ENCODE data around the gene NTSR2. TPM values are rescaled to one million over a fixed set of nuclear protein-coding genes. Genes with fewer than 3 reads are reported as not detected.
"Not testable (repeated sequence)": the region's sequence is repeated elsewhere in the genome, so short reads cannot be mapped to it uniquely, and the experiment has no call there.

NTSR2 gene
- total RNA-seq, 1 donor from 2014 or later, result not detected

GRCh38 chr2:11665028-11665427 is 5.0 kb downstream of the NTSR2 start:
- Histone ChIP-seq H3K27me3 (peaks cover 10% of the 10 kb centered on the region), H3K27ac (no peak overlapping the region), H3K4me1 (peaks cover 4% of the 10 kb centered on the region), H3K36me3 (no peaks in the 10 kb centered on the region), H3K4me3 (no peak overlapping the region), H3K9me3 (no peaks in the 10 kb centered on the region)
- no peak for TF ChIP-seq CTCF (IDR thresholded peaks at IDR 0.05)
- ATAC-seq, result no peak
- no peak for DNase-seq
- intact Hi-C loops (cut with DNase I), result no loop called here

GRCh38 chr2:11663427-11663826 is 6.6 kb downstream of the NTSR2 start:
- DNase-seq, result no peak
- no peak for ATAC-seq

GRCh38 chr2:11662882-11663281 is 7.1 kb downstream of the NTSR2 start:
- Histone ChIP-seq H3K4me1 (no peaks in the 10 kb centered on the region), H3K27me3 (peaks cover 10% of the 10 kb centered on the region), H3K36me3 (no peaks in the 10 kb centered on the region), H3K4me3 (no peak overlapping the region), H3K27ac (no peak overlapping the region), H3K9me3 (no peaks in the 10 kb centered on the region)
- intact Hi-C loops (cut with DNase I), result no loop called here
- ATAC-seq (no peak), DNase-seq (no peak)
- no peak for TF ChIP-seq CTCF (IDR thresholded peaks at IDR 0.05)

More at GRCh38 chr2:11663427-11663826, 6.6 kb downstream of the NTSR2 start:
- H3K4me1 ChIP-seq, result no peaks in the 10 kb centered on the region
- H3K27me3 ChIP-seq, result peaks cover 10% of the 10 kb centered on the region
- no peak overlapping the region for H3K4me3 ChIP-seq
- no peaks in the 10 kb centered on the region for H3K36me3 ChIP-seq
- intact Hi-C loops (cut with DNase I), result no loop called here
- TF ChIP-seq CTCF (IDR thresholded peaks at IDR 0.05), result no peak
- H3K9me3 ChIP-seq, result no peaks in the 10 kb centered on the region
- H3K27ac ChIP-seq, result no peak overlapping the region

DNA sequence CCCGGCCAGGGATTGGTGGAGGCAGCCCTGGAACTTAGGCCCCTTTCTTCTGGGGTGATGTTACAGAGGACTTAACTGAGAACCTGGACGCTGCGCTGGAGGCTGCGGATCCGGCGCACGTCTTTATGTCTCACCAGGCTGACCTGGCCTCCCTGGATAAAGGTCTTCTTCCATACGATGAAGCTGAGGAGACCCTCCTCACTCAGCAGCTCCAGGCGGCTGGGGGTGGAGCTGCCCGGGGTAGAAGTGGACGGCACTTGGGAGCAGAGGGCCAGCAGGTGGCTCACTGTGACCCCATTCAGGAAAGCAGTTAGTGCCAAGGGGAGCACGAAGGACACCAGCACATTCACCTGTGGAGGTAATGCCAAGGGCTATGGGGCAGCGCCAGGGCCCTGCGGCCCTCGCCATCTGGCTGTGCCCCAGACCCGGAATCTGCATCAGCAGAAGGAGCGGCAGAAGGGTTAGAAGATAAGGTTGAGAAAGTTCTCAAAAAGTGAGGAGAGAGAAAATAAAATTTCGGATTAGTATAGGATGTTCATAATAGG is 8.0 kb downstream of the NTSR2 start:
- Histone ChIP-seq H3K27ac (no peak overlapping the region), H3K36me3 (no peaks in the 10 kb centered on the region), H3K4me3 (no peak overlapping the region), H3K9me3 (no peaks in the 10 kb centered on the region), H3K4me1 (no peaks in the 10 kb centered on the region), H3K27me3 (peaks cover 10% of the 10 kb centered on the region)
- TF ChIP-seq CTCF (IDR thresholded peaks at IDR 0.05), result no peak
- intact Hi-C loops (cut with DNase I), result no loop called here
- DNase-seq, result no peak
- ATAC-seq, result no peak

- H3K4me1 ChIP-seq; H3K4me3 ChIP-seq; H3K36me3 ChIP-seq; intact Hi-C loops (cut with DNase I); H3K9me3 ChIP-seq; ATAC-seq; DNase-seq; H3K27ac ChIP-seq; H3K27me3 ChIP-seq: not testable (repeated sequence)
Observed at GRCh38 chr2:11660396-11660795, 9.6 kb downstream of the NTSR2 start.

GRCh38 chr2:11659851-11660250 is 10.1 kb downstream of the NTSR2 start:
- Histone ChIP-seq H3K36me3 (no peaks in the 10 kb centered on the region), H3K27me3 (peaks cover 10% of the 10 kb centered on the region), H3K27ac (no peak overlapping the region), H3K4me1 (no peaks in the 10 kb centered on the region), H3K4me3 (no peak overlapping the region), H3K9me3 (no peaks in the 10 kb centered on the region)
- intact Hi-C loops (cut with DNase I), result no loop called here
- no peak for TF ChIP-seq CTCF (IDR thresholded peaks at IDR 0.05)
- ATAC-seq (no peak), DNase-seq (no peak)
